ENCODE data around the gene PPIE. TPM values are rescaled to one million over a fixed set of nuclear protein-coding genes. Genes with fewer than 3 reads are reported as not detected.

The PPIE gene
- total and polyA plus RNA-seq, 12 donors: 34.3 to 78.9 (median 42.8) TPM

- H3K4me1 ChIP-seq (replicated peaks in 1 of 2): peaks cover 10 to 19% of the 10 kb centered on the region in 2 donors
- intact Hi-C loops (cut with DNase I): no loop called here
- peaks cover 35% of the 10 kb centered on the region for H3K27me3 ChIP-seq
- DNase-seq: peak in 3 of 7 donors; percentile 20 to 64 (median 29)
- WGBS, 4 donors: 8 to 17% (median 12%) methylated on average over 13 to 56 of the region's 56 CpGs
- H3K27ac ChIP-seq: no peak overlapping the region
- H3K4me3 ChIP-seq: peak overlapping the region in 1 of 4 donors; percentile 44
- TF ChIP-seq CTCF (IDR thresholded peaks at IDR 0.05): no peak
- TF ChIP-seq POLR2A (IDR thresholded peaks at IDR 0.05): no peak
- no peaks in the 10 kb centered on the region for H3K36me3 ChIP-seq (replicated peaks in 1 of 2)
- no peaks in the 10 kb centered on the region for H3K9me3 ChIP-seq (replicated peaks in 1 of 3)
Measured at GRCh38 chr1:39692152-39693074, 46.3 kb upstream of the PPIE start.

GRCh38 chr1:39694026-39694425 lies 44.7 kb upstream of the PPIE start:
- peaks cover 25% of the 10 kb centered on the region for H3K27me3 ChIP-seq
- 83 to 92% (median 89%) methylated on average over 1 of the region's 1 CpG for WGBS, 4 donors
- no peaks in the 10 kb centered on the region for H3K9me3 ChIP-seq (replicated peaks in 1 of 3)
- no peaks in the 10 kb centered on the region for H3K36me3 ChIP-seq (replicated peaks in 1 of 2)
- peak in 1 of 7 donors; percentile 33 for DNase-seq
- H3K4me1 ChIP-seq (replicated peaks in 1 of 2): peaks cover 10 to 19% of the 10 kb centered on the region in 2 donors
- intact Hi-C loops (cut with DNase I): no loop called here
- H3K4me3 ChIP-seq: no peak overlapping the region
- TF ChIP-seq POLR2A (IDR thresholded peaks at IDR 0.05): no peak
- TF ChIP-seq CTCF (IDR thresholded peaks at IDR 0.05): no peak
- no peak overlapping the region for H3K27ac ChIP-seq

- Histone ChIP-seq H3K27ac (no peak overlapping the region), H3K36me3 (replicated peaks in 1 of 2) (no peaks in the 10 kb centered on the region), H3K4me3 (no peak overlapping the region), H3K9me3 (replicated peaks in 1 of 3) (no peaks in the 10 kb centered on the region), H3K27me3 (peaks cover 24% of the 10 kb centered on the region), H3K4me1 (replicated peaks in 1 of 2) (peaks cover 10 to 19% of the 10 kb centered on the region in 2 donors)
- TF ChIP-seq CTCF (IDR thresholded peaks at IDR 0.05) (no peak), POLR2A (IDR thresholded peaks at IDR 0.05) (no peak)
- intact Hi-C loops (cut with DNase I): no loop called here
- WGBS, 4 donors: 5 to 38% (median 23%) methylated on average over 1 of the region's 1 CpG
- peak in 1 of 7 donors; percentile 0 for DNase-seq
Measured at GRCh38 chr1:39695016-39695415, 43.7 kb upstream of the PPIE start.

- Histone ChIP-seq H3K36me3 (replicated peaks in 1 of 2) (no peaks in the 10 kb centered on the region), H3K27ac (no peak overlapping the region), H3K9me3 (replicated peaks in 1 of 3) (no peaks in the 10 kb centered on the region), H3K4me1 (replicated peaks in 1 of 2) (peaks cover 8 to 11% of the 10 kb centered on the region in 2 donors), H3K27me3 (peaks cover 18% of the 10 kb centered on the region), H3K4me3 (no peak overlapping the region)
- no peak for DNase-seq
- intact Hi-C loops (cut with DNase I): no loop called here
- no peak for TF ChIP-seq CTCF (IDR thresholded peaks at IDR 0.05)
- no peak for TF ChIP-seq POLR2A (IDR thresholded peaks at IDR 0.05)
- WGBS, 4 donors: 41 to 67% (median 53%) methylated on average over 1 of the region's 1 CpG
Measured at GRCh38 chr1:39696448-39696847, 42.2 kb upstream of the PPIE start.

Measured in adrenal gland (tissue), 12 donors.